ENCODE measurements around the gene CTNNBIP1.

Gene CTNNBIP1

DNA sequence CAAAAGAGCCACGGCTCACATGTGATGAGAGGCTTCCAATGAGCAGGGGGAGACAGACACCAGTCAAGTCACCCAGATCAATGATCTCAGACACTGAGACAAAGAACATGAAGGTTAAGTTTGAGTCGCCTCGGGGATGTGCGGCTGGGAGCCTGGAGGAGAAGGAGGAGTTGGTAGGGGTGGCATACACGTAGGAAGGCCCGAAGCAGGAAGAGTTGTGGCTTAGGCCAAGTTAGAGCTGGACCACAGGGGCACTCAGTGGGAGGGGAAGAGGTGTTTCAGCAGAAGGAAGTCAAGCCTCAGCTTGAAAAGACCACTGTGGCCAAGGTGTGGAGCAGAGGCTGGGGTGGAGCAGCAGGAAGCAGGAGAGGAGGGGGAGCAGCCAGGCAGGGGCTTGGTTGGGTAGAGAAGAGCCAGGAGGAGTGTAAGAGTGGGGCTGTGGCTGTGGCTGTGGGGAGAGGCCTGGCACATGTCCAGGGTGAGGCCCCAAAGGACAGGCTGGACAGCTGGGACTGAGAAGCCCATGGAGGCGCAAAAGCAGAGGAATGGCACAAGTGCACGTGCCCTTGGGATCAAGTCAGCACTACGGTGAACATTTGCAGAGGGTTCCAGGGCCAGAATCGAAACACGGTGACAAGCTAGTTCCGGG is 27.6 kb downstream of the CTNNBIP1 start:
- Histone ChIP-seq H3K27ac (no peak overlapping the region), H3K36me3 (peaks cover 29% of the 10 kb centered on the region)
- TF ChIP-seq, protein P1, sequence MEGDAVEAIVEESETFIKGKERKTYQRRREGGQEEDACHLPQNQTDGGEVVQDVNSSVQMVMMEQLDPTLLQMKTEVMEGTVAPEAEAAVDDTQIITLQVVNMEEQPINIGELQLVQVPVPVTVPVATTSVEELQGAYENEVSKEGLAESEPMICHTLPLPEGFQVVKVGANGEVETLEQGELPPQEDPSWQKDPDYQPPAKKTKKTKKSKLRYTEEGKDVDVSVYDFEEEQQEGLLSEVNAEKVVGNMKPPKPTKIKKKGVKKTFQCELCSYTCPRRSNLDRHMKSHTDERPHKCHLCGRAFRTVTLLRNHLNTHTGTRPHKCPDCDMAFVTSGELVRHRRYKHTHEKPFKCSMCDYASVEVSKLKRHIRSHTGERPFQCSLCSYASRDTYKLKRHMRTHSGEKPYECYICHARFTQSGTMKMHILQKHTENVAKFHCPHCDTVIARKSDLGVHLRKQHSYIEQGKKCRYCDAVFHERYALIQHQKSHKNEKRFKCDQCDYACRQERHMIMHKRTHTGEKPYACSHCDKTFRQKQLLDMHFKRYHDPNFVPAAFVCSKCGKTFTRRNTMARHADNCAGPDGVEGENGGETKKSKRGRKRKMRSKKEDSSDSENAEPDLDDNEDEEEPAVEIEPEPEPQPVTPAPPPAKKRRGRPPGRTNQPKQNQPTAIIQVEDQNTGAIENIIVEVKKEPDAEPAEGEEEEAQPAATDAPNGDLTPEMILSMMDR (IDR thresholded peaks at IDR 0.05) = no peak

DNA sequence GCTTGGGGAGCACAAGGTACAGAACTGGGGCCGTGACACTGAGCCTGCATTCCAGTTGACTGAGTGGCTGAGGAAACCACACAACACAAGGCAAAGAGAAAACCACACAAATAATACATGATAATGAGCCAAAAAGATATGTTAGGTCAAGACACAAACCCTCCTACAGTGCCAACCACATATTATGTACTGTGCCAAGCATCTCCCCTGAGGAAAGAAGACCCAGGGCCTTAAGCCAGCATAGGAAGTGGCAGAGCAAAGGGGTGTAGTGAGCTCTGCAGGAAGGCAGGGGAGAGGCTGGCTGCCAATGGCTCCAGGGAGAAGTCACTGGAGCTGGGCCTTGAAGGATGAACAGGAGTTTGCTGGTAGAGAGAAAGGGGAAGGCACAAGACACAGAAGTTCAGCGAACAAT is 28.2 kb downstream of the CTNNBIP1 start:
- H3K4me3 ChIP-seq (ENCODE audit: low read depth in 1 of 2, low read length in 1 of 2) = no peak overlapping the region
- H3K9me3 ChIP-seq = no peaks in the 10 kb centered on the region
- H3K27ac ChIP-seq = no peak overlapping the region
- H3K4me1 ChIP-seq (ENCODE audit: control insufficient read depth in 1 of 2, insufficient read depth in 1 of 2, low read depth in 1 of 2, low read length in 1 of 2) = no peaks in the 10 kb centered on the region
- H3K27me3 ChIP-seq = no peaks in the 10 kb centered on the region
- TF ChIP-seq, protein P1 (IDR thresholded peaks at IDR 0.05) = no peak
- H3K36me3 ChIP-seq = peaks cover 26% of the 10 kb centered on the region

More for the DNA sequence above, 27.6 kb downstream of the CTNNBIP1 start:
- H3K4me3 ChIP-seq (ENCODE audit: low read depth in 1 of 2, low read length in 1 of 2) = no peak overlapping the region
- H3K27me3 ChIP-seq = no peaks in the 10 kb centered on the region
- H3K4me1 ChIP-seq (ENCODE audit: control insufficient read depth in 1 of 2, insufficient read depth in 1 of 2, low read depth in 1 of 2, low read length in 1 of 2) = no peaks in the 10 kb centered on the region
- H3K9me3 ChIP-seq = no peaks in the 10 kb centered on the region

DNA sequence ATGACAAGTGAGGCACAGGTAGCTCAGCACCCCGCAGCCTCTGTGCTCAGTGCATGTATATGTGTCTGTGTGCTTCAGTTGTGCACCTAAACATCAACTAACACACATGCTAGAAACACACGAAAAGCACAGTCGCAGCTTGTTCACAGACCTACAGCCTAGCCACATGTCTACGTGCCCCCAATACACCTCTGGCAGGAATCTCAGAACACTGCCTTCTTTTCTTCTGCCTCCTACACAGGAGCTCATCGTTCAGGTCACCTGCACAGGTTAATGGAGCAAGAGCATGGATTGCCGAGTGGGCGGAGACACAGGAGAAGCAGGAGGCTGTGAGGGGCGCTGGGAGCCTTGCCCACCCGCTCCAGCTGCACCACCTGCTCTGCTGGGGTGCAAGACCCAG is 31.7 kb downstream of the CTNNBIP1 start:
- TF ChIP-seq, protein P1 (IDR thresholded peaks at IDR 0.05) = no peak
- H3K27ac ChIP-seq = no peak overlapping the region
- no peaks in the 10 kb centered on the region for H3K9me3 ChIP-seq
- H3K27me3 ChIP-seq = no peaks in the 10 kb centered on the region
- H3K4me3 ChIP-seq (ENCODE audit: low read depth in 1 of 2, low read length in 1 of 2) = no peak overlapping the region
- peaks cover 0 to 4% of the 10 kb centered on the region in 2 experiments for H3K4me1 ChIP-seq (ENCODE audit: control insufficient read depth in 1 of 2, insufficient read depth in 1 of 2, low read depth in 1 of 2, low read length in 1 of 2)
- H3K36me3 ChIP-seq = peaks cover 12% of the 10 kb centered on the region

DNA sequence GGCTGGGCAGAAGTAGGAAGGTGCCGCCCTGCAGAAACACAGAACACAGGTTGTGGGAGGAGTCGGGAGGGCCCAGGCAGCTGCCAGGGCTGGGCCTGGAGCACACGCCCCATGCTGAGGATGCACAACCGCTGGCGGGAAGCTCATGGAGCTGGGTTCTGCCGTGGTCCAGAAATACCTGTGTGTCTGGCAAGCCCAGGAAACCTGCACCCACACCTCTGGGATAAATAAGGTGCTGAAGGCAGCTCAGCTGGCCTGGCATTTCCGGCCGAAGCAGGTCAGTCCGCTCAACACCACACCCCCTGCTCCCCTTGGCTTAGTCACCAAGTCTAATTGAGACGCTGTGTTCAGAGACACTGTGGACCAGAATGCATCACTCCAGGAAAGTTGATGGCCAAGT is 32.1 kb downstream of the CTNNBIP1 start:
- Histone ChIP-seq H3K4me1 (ENCODE audit: control insufficient read depth in 1 of 2, insufficient read depth in 1 of 2, low read depth in 1 of 2, low read length in 1 of 2) (peaks cover 0 to 4% of the 10 kb centered on the region in 2 experiments), H3K36me3 (peaks cover 8% of the 10 kb centered on the region), H3K9me3 (no peaks in the 10 kb centered on the region), H3K27me3 (no peaks in the 10 kb centered on the region), H3K4me3 (ENCODE audit: low read depth in 1 of 2, low read length in 1 of 2) (no peak overlapping the region), H3K27ac (no peak overlapping the region)
- TF ChIP-seq, protein P1 (IDR thresholded peaks at IDR 0.05) = no peak

DNA sequence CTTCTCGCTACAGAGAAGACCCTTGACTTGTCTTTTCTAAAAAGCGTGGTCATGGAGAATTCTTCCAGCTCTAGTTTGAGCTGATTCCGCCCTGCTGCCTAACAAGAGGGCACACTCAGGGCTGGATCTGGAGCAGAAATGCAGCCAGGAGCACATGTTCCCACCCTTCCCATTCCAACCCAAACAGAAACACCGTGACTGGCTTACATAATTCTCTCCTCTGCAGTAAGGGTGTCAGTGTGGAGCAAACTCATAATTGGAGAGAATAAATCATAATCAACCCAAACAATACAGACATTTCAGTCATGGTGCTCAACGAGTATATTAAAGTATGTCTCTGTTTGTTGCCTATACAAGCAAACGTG is 34.5 kb downstream of the CTNNBIP1 start:
- H3K27ac ChIP-seq = no peak overlapping the region
- H3K4me1 ChIP-seq (ENCODE audit: control insufficient read depth in 1 of 2, insufficient read depth in 1 of 2, low read depth in 1 of 2, low read length in 1 of 2) = peaks cover 0 to 4% of the 10 kb centered on the region in 2 experiments
- H3K27me3 ChIP-seq = no peaks in the 10 kb centered on the region
- H3K9me3 ChIP-seq = no peaks in the 10 kb centered on the region
- H3K36me3 ChIP-seq = peaks cover 24% of the 10 kb centered on the region
- no peak overlapping the region for H3K4me3 ChIP-seq (ENCODE audit: low read depth in 1 of 2, low read length in 1 of 2)
- TF ChIP-seq, protein P1 (IDR thresholded peaks at IDR 0.05) = no peak
